ENCODE measurements around the gene GXYLT2.

GRCh38 chr3:72892870-72893269 lies 5.0 kb downstream of the GXYLT2 start:
- TF ChIP-seq, protein P1, sequence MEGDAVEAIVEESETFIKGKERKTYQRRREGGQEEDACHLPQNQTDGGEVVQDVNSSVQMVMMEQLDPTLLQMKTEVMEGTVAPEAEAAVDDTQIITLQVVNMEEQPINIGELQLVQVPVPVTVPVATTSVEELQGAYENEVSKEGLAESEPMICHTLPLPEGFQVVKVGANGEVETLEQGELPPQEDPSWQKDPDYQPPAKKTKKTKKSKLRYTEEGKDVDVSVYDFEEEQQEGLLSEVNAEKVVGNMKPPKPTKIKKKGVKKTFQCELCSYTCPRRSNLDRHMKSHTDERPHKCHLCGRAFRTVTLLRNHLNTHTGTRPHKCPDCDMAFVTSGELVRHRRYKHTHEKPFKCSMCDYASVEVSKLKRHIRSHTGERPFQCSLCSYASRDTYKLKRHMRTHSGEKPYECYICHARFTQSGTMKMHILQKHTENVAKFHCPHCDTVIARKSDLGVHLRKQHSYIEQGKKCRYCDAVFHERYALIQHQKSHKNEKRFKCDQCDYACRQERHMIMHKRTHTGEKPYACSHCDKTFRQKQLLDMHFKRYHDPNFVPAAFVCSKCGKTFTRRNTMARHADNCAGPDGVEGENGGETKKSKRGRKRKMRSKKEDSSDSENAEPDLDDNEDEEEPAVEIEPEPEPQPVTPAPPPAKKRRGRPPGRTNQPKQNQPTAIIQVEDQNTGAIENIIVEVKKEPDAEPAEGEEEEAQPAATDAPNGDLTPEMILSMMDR (IDR thresholded peaks at IDR 0.05; ENCODE audit: borderline replicate concordance, extremely low read depth, low read length, poor library complexity, severe bottlenecking) = peak; percentile 69
- no peak for TF ChIP-seq EZH2 (IDR thresholded peaks at IDR 0.05; ENCODE audit: borderline replicate concordance, low read depth, low read length, severe bottlenecking)

Data from DND-41 (cell line).